ENCODE results near the gene DOCK8.
A peak's percentile ranks its signal among the peaks of the same experiment; 100 is the strongest.

DOCK8 gene

DNA sequence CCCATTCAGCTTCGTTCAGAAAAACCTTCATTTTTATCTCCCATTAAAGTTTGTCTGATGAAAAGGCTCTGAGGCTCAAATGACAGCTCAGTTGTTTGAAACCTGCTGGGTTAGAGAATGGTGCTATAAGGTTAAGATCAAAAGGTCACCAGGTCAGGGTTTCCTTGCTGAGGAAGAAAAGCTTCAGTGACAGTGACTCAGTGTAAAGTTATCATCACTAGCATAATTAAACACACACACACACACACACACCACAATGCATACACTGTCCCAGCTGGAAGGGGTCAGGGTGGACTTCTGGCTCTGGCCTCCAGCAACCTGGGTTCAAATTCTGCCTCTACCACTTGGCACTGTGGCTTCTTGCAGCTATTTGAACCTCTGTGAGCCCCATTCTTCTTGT lies 281.1 kb downstream of the DOCK8 start:
- TF ChIP-seq, protein P1, sequence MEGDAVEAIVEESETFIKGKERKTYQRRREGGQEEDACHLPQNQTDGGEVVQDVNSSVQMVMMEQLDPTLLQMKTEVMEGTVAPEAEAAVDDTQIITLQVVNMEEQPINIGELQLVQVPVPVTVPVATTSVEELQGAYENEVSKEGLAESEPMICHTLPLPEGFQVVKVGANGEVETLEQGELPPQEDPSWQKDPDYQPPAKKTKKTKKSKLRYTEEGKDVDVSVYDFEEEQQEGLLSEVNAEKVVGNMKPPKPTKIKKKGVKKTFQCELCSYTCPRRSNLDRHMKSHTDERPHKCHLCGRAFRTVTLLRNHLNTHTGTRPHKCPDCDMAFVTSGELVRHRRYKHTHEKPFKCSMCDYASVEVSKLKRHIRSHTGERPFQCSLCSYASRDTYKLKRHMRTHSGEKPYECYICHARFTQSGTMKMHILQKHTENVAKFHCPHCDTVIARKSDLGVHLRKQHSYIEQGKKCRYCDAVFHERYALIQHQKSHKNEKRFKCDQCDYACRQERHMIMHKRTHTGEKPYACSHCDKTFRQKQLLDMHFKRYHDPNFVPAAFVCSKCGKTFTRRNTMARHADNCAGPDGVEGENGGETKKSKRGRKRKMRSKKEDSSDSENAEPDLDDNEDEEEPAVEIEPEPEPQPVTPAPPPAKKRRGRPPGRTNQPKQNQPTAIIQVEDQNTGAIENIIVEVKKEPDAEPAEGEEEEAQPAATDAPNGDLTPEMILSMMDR (IDR thresholded peaks at IDR 0.05; ENCODE audit: control extremely low read depth, extremely low read depth, low read depth, missing control alignments) = no peak
- ChIA-PET CTCF (interaction anchor here (1.0 to 1.4 kb wide), 3 partner anchors 9 to 17 kb away, joined by 3 to 5 read pairs (median 3); partner anchors contain the start of gene KANK1), POLR2A (no interaction called here)

DNA sequence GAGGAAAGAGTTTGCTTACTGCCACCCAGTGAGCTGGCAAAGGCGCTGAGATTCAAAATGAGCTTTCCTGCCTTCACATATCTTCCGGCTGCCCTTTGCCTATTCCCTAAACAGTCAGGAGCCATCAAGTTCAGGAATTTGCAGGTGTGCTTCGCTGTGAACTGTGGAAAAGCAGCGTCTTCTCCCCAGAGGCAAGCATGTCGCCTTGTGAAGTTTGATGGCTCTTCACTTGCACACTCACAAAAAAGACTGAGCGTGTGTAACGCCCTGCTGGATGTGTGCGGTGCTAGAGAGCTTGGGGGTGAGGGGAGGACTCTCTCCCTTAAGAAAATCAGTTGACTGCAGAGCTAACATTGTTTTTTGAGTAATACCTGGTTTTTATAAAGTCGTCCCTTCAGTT lies 288.7 kb downstream of the DOCK8 start:
- TF ChIP-seq, protein P1 (IDR thresholded peaks at IDR 0.05; ENCODE audit: control extremely low read depth, extremely low read depth, low read depth, missing control alignments) = no peak
- ChIA-PET POLR2A (no interaction called here), CTCF (interaction anchor here (0.6 to 2.0 kb wide), 3 partner anchors 12 to 36 kb away, joined by 3 to 6 read pairs (median 5); no protein-coding TSS in a partner anchor)
- DNase-seq (ENCODE audit: extremely low spot score) = no peak

More for the DNA sequence above, 281.1 kb downstream of the DOCK8 start:
- no peak for DNase-seq (ENCODE audit: extremely low spot score)

DNA sequence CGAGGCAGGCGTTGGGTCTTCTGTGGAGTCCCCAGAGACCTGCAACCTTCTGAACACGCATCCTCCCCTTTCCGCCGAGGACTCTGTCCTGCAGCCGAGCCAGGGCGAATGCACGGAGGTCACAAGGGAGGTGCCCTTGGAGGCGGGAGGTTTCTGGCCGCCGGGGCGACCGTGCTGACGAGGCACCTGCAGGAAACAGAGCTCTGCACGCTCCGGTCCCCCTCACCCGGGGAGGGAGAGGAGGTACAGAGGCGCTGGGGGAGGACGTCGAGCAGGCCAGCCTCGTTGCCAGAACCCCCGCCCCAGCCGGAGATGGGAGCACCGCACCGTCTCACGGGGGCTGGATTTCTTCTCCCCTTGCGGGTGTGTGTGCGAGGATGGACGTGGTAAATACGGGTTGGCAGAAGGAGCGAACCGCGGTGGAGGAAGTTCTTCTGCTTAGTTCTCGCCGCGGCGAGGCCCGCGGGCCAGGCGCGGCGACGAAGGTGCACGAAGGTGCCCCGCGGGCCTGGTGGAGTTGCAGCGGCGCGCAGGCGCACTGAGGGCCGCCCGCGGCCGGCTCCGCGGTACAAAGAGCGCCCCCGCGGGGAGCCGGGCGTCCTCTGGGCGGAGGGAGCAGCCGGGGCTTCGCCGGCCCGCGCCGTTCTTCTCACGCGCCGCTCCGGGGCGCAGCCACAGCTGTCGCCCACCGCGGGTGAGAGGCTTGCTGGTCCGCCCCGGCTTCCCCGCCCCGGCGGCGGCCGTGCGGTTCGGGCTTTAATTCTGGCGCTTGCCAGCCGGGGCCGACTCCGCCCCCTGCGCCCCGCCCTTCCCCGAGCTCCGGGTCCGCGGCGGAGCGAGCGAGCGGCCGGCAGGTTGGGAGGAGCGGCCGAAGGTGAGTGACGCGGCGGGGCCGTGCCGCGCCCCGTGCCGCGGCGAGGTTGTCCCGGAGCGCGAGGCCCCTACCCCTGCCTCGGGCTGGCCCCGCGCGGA lies 289.5 kb downstream of the DOCK8 start, which contains the start of gene KANK1:
Gene KANK1, plus strand, starts transcription at position 815 of the 972 bp plus-strand sequence.
- DNase-seq (ENCODE audit: extremely low spot score) = peak; percentile 90
- POLR2A ChIA-PET = no interaction called here
- CTCF ChIA-PET = interaction anchor here (0.6 to 2.0 kb wide), 4 partner anchors 8 to 36 kb away, joined by 3 to 6 read pairs (median 5); no protein-coding TSS in a partner anchor
- TF ChIP-seq, protein P1 (IDR thresholded peaks at IDR 0.05; ENCODE audit: control extremely low read depth, extremely low read depth, low read depth, missing control alignments) = peak; percentile 36

DNA sequence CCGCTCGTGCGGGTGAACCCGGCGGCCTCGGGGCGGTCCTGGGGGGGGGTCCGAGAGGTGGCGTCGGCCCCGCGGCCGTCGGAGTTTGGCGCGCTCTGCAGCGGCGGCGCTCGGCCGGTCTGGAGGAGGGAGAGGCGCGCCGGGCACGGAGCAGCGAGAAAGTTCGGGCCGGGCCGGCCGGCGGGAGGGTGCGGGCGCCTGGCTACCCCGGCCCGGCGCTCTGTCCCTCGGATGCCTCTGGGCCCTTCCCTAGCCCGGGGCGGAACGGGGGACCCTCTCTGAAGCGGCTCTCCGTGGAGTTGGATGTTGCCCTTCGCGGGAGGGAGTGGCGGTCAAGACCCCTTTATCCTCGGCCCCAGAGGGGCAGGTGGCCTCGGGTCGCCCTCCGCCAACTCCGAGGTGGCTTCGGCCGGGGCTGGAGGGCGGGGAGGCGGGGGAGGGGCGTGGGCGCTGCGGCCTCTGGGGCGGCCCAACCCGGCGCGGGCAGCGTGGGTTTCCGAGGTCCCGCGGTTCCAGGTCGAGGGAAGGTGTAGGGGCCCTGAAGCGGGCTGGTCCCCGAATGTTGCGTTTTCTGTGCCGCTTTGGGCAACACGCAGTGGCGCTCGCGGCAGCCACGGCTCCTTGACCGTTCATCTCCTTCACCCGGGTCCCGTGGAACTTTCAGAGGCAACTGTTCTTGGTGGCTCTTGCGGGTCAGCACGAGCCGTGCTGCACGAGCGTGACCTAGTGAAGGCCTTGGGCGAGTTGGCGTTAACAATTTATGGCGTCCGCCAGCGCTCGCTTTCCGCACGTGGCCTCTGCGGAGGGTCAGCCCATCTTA lies 290.5 kb downstream of the DOCK8 start:
- ChIA-PET CTCF (interaction anchor here (0.9 to 2.0 kb wide), 5 partner anchors 9 to 37 kb away, joined by 3 to 6 read pairs (median 5); no protein-coding TSS in a partner anchor), POLR2A (no interaction called here)
- TF ChIP-seq, protein P1 (IDR thresholded peaks at IDR 0.05; ENCODE audit: control extremely low read depth, extremely low read depth, low read depth, missing control alignments) = no peak
- peak; percentile 38 for DNase-seq (ENCODE audit: extremely low spot score)

DNA sequence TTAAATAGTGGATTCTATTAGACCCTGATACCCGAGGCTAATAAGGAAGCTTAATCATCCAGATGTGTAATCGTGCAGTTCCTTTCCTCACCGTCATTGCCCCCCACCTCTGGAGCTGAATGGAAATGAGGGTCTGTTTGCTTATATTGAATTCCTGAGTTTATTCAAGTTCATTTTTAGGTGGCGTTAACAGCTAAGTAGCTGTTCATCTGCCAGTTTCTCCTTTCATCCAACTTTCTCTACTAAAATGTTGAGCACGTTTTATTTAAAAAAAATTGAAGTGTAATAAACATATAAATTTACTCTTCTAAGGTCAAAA lies 291.0 kb downstream of the DOCK8 start:
- TF ChIP-seq, protein P1 (IDR thresholded peaks at IDR 0.05; ENCODE audit: control extremely low read depth, extremely low read depth, low read depth, missing control alignments) = no peak
- DNase-seq (ENCODE audit: extremely low spot score) = no peak
- ChIA-PET CTCF (interaction anchor here (0.9 to 1.1 kb wide), 2 partner anchors 10 to 16 kb away, joined by 3 read pairs; no protein-coding TSS in a partner anchor), POLR2A (no interaction called here)

DNA sequence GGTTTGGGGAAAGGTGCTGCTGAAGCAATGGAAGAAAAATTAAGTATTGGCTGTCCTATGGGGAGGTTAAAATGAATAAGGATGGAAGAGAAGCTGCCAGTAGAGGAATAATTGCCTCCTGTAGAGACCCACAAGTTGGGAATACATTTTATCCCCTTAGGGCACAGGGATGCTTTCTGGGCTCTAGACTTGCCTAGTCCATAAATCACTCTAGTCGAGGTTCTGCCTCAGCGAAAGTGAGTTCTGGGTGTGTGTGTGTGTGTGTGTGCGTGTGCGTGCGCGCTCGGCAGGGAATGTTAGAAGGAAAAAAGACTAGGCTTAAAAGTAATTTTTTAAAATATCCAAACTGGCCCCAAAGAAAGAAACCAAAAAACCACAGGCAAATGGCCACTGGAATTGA lies 291.6 kb downstream of the DOCK8 start:
- DNase-seq (ENCODE audit: extremely low spot score) = no peak
- POLR2A ChIA-PET = interaction anchor here (0.7 kb wide), 1 partner anchor 35 kb away, joined by 3 read pairs; no protein-coding TSS in a partner anchor
- TF ChIP-seq, protein P1 (IDR thresholded peaks at IDR 0.05; ENCODE audit: control extremely low read depth, extremely low read depth, low read depth, missing control alignments) = no peak
- CTCF ChIA-PET = interaction anchor here (0.9 to 1.1 kb wide), 2 partner anchors 10 to 16 kb away, joined by 3 read pairs; no protein-coding TSS in a partner anchor
